HL-60 (cell line): ENCODE measurements around the gene KCNJ6.
"Not testable (repeated sequence)": the region's sequence is repeated elsewhere in the genome, so short reads cannot be mapped to it uniquely, and the experiment has no call there.

Source experiments
- DNase-seq, 2 experiments: peaks; one replicate each; pipeline ENCODE4 v3.0.0-alpha.2; 2010 to 2020; ENCODE audit warnings: low read depth in 1 of 2, low spot score in 1 of 2
- H3K27ac ChIP-seq: fragments of 250-450 bp; sonication (Bioruptor Pico); replicated peaks from 2 replicates; pipeline ENCODE4 v1.5.1; 2020; ENCODE audit warnings: mild to moderate bottlenecking, moderate library complexity
- H3K27me3 ChIP-seq: fragments of 250-450 bp; sonication (Bioruptor Pico); 2 replicates; pipeline ENCODE4 v1.5.1; 2021; ENCODE audit warnings: mild to moderate bottlenecking, moderate library complexity; ENCODE audit not compliant: insufficient read depth, poor library complexity, severe bottlenecking
- H3K4me3 ChIP-seq: replicated peaks from 2 replicates; pipeline ENCODE4 v1.5.1; 2011; ENCODE audit warnings: mild to moderate bottlenecking, control low read depth, low read length; ENCODE audit not compliant: insufficient read depth
- GABPA ChIP-seq: IDR thresholded peaks from 2 replicates; pipeline ENCODE4 v1.6.1; 2012; ENCODE audit warnings: low read depth
- POLR2AphosphoS5 ChIP-seq: IDR thresholded peaks from 2 replicates; pipeline ENCODE4 v1.6.1; 2012; ENCODE audit warnings: low read depth
- REST ChIP-seq: IDR thresholded peaks from 2 replicates; pipeline ENCODE4 v1.6.1; 2012; ENCODE audit warnings: low read depth; ENCODE audit not compliant: insufficient replicate concordance
- SPI1 ChIP-seq: IDR thresholded peaks from 2 replicates; pipeline ENCODE4 v1.6.1; 2012; ENCODE audit warnings: low read depth, mild to moderate bottlenecking, borderline replicate concordance
- TF ChIP-seq, protein P1 (sequence below): IDR thresholded peaks from one replicate; pipeline ENCODE4 v1.5.1; 2011; ENCODE audit warnings: low read length, control low read depth, inconsistent platforms; ENCODE audit not compliant: insufficient read depth

The KCNJ6 gene

GRCh38 chr21:37578471-37579126 lies 337.7 kb downstream of the KCNJ6 start:
- H3K27me3 ChIP-seq = no peaks in the 10 kb centered on the region
- no peak overlapping the region for H3K4me3 ChIP-seq
- no peak for DNase-seq
- no peak overlapping the region for H3K27ac ChIP-seq
- TF ChIP-seq GABPA (no peak), POLR2AphosphoS5 (no peak), REST (no peak), SPI1 (no peak)
- TF ChIP-seq, protein P1, sequence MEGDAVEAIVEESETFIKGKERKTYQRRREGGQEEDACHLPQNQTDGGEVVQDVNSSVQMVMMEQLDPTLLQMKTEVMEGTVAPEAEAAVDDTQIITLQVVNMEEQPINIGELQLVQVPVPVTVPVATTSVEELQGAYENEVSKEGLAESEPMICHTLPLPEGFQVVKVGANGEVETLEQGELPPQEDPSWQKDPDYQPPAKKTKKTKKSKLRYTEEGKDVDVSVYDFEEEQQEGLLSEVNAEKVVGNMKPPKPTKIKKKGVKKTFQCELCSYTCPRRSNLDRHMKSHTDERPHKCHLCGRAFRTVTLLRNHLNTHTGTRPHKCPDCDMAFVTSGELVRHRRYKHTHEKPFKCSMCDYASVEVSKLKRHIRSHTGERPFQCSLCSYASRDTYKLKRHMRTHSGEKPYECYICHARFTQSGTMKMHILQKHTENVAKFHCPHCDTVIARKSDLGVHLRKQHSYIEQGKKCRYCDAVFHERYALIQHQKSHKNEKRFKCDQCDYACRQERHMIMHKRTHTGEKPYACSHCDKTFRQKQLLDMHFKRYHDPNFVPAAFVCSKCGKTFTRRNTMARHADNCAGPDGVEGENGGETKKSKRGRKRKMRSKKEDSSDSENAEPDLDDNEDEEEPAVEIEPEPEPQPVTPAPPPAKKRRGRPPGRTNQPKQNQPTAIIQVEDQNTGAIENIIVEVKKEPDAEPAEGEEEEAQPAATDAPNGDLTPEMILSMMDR = no peak

- not testable (repeated sequence) for H3K27me3 ChIP-seq, H3K4me3 ChIP-seq, H3K27ac ChIP-seq, DNase-seq
Measured at GRCh38 chr21:37576929-37577328, 339.3 kb downstream of the KCNJ6 start.

GRCh38 chr21:37575580-37575979 lies 340.7 kb downstream of the KCNJ6 start:
- no peaks in the 10 kb centered on the region for H3K27me3 ChIP-seq
- H3K27ac ChIP-seq = no peak overlapping the region
- H3K4me3 ChIP-seq = no peak overlapping the region
- TF ChIP-seq SPI1 = no peak
- no peak for TF ChIP-seq REST
- no peak for TF ChIP-seq GABPA
- TF ChIP-seq, protein P1 = no peak
- TF ChIP-seq POLR2AphosphoS5 = no peak
- no peak for DNase-seq

DNA sequence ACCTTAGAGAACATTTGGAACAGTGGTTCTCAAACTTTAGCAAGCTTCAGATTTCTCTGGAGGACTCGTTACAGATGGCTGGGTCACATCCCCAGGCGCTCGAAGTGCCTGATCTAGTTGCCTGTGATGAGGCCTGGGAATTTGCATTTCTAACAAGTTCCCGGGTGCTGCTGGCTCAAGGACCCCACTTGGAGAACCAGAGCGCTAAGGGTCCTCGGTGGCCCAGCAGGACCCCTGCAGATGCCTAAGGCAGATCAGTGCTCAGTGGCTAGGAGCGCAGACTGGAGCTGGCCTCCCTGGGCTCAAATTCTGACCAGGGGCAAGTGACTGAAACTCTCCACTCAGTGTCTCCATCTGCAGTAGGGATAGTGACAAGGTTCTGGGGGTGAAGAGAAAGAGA lies 341.5 kb downstream of the KCNJ6 start:
- Histone ChIP-seq H3K4me3 (no peak overlapping the region), H3K27ac (no peak overlapping the region), H3K27me3 (no peaks in the 10 kb centered on the region)
- DNase-seq = no peak
- TF ChIP-seq, protein P1 = no peak
- TF ChIP-seq POLR2AphosphoS5 (no peak), GABPA (no peak), REST (no peak), SPI1 (no peak)
